Measurements from ENCODE around the gene PGAM1. TPM values are rescaled to one million over a fixed set of nuclear protein-coding genes. Genes with fewer than 3 reads are reported as not detected.

PGAM1 gene
- total RNA-seq, 2 experiments from 2014 or later: 289 to 467 TPM

- Histone ChIP-seq H3K4me1 (ENCODE audit: insufficient read depth, low read length, poor library complexity, severe bottlenecking) (no peaks in the 10 kb centered on the region), H3K79me2 (ENCODE audit: insufficient read depth, low read depth, low read length) (no peaks in the 10 kb centered on the region), H3K9me3 (ENCODE audit: low read length) (no peaks in the 10 kb centered on the region), H4K20me1 (ENCODE audit: insufficient read depth, low read length) (no peaks in the 10 kb centered on the region), H3K4me3 (ENCODE audit: low read depth, low read length, poor library complexity, severe bottlenecking) (no peak overlapping the region), H2AFZ (ENCODE audit: low read length) (no peak overlapping the region), H3K36me3 (ENCODE audit: insufficient read depth, low read length) (peaks cover 87% of the 10 kb centered on the region), H3K27ac (ENCODE audit: low read depth, low read length, poor library complexity, severe bottlenecking) (no peak overlapping the region), H3K9me2 (ENCODE audit: insufficient read depth, low read length) (no peaks in the 10 kb centered on the region), H3K4me2 (ENCODE audit: low read length) (no peak overlapping the region)
- BruUV-seq (replicated peaks): TSS peak; percentile 35
- POLR2A ChIA-PET: no interaction called here
- CTCF ChIA-PET (ENCODE audit: unreplicated experiment): interaction anchor here (0.6 kb wide), 3 partner anchors 9 to 100 kb away, joined by 3 to 6 read pairs (median 5); no protein-coding TSS in a partner anchor
- intact Hi-C loops (cut with micrococcal nuclease; ENCODE audit: unreplicated experiment): no loop called here
- no peak for DNase-seq (ENCODE audit: low spot score)
- TF ChIP-seq EZH2phosphoT487 (IDR thresholded peaks at IDR 0.05; ENCODE audit: borderline replicate concordance, low read depth, low read length) (no peak), CTCF (conservative IDR thresholded peaks at IDR 0.05; ENCODE audit: low read length) (no peak)
Measured at GRCh38 chr10:97385565-97385964, 40.4 kb upstream of the PGAM1 start.

DNA sequence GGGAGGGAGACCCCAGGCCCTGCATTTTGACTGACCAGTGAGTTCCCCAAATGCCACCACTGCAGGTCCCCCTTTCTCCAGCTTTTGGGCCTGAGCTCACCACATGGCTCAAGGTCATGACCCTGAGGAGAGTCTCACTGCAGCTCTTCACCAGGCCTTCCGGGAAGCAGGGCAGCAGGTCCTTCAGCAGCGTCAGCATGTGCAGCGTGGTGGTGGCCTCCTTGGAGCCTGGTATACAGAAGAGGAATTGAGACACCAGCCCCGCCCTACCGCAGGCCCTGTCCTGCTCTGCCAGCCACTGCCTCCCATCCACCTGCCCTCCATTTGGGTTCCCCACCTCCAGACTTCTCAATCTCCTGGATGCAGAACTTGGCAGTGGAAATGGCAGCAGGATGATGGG is 37.8 kb upstream of the PGAM1 start:
- Histone ChIP-seq H3K4me2 (ENCODE audit: low read length) (no peak overlapping the region), H3K9me3 (ENCODE audit: low read length) (no peaks in the 10 kb centered on the region), H3K36me3 (ENCODE audit: insufficient read depth, low read length) (peaks cover 78% of the 10 kb centered on the region), H2AFZ (ENCODE audit: low read length) (no peak overlapping the region), H3K27ac (ENCODE audit: low read depth, low read length, poor library complexity, severe bottlenecking) (no peak overlapping the region), H3K4me3 (ENCODE audit: low read depth, low read length, poor library complexity, severe bottlenecking) (no peak overlapping the region), H3K9me2 (ENCODE audit: insufficient read depth, low read length) (no peaks in the 10 kb centered on the region), H3K4me1 (ENCODE audit: insufficient read depth, low read length, poor library complexity, severe bottlenecking) (no peaks in the 10 kb centered on the region), H3K79me2 (ENCODE audit: insufficient read depth, low read depth, low read length) (no peaks in the 10 kb centered on the region), H4K20me1 (ENCODE audit: insufficient read depth, low read length) (no peaks in the 10 kb centered on the region)
- CTCF ChIA-PET (ENCODE audit: unreplicated experiment): no interaction called here
- no peak for TF ChIP-seq CTCF (conservative IDR thresholded peaks at IDR 0.05; ENCODE audit: low read length)
- TF ChIP-seq EZH2phosphoT487 (IDR thresholded peaks at IDR 0.05; ENCODE audit: borderline replicate concordance, low read depth, low read length): no peak
- POLR2A ChIA-PET: interaction anchor here (1.2 kb wide), 1 partner anchor 46 kb away, joined by 4 read pairs; no protein-coding TSS in a partner anchor
- no TSS peak for BruUV-seq (replicated peaks)
- no peak for DNase-seq (ENCODE audit: low spot score)
- intact Hi-C loops (cut with micrococcal nuclease; ENCODE audit: unreplicated experiment): no loop called here

GRCh38 chr10:97390091-97390490 is 35.9 kb upstream of the PGAM1 start:
- Histone ChIP-seq H4K20me1 (ENCODE audit: insufficient read depth, low read length) (no peaks in the 10 kb centered on the region), H2AFZ (ENCODE audit: low read length) (no peak overlapping the region), H3K9me2 (ENCODE audit: insufficient read depth, low read length) (no peaks in the 10 kb centered on the region), H3K4me2 (ENCODE audit: low read length) (no peak overlapping the region), H3K36me3 (ENCODE audit: insufficient read depth, low read length) (peaks cover 77% of the 10 kb centered on the region), H3K4me3 (ENCODE audit: low read depth, low read length, poor library complexity, severe bottlenecking) (no peak overlapping the region), H3K4me1 (ENCODE audit: insufficient read depth, low read length, poor library complexity, severe bottlenecking) (no peaks in the 10 kb centered on the region), H3K79me2 (ENCODE audit: insufficient read depth, low read depth, low read length) (no peaks in the 10 kb centered on the region), H3K27ac (ENCODE audit: low read depth, low read length, poor library complexity, severe bottlenecking) (no peak overlapping the region), H3K9me3 (ENCODE audit: low read length) (no peaks in the 10 kb centered on the region)
- intact Hi-C loops (cut with micrococcal nuclease; ENCODE audit: unreplicated experiment): no loop called here
- no peak for DNase-seq (ENCODE audit: low spot score)
- POLR2A ChIA-PET: interaction anchor here (0.6 kb wide), 1 partner anchor 41 kb away, joined by 3 read pairs; no protein-coding TSS in a partner anchor
- TF ChIP-seq EZH2phosphoT487 (IDR thresholded peaks at IDR 0.05; ENCODE audit: borderline replicate concordance, low read depth, low read length): no peak
- no peak for TF ChIP-seq CTCF (conservative IDR thresholded peaks at IDR 0.05; ENCODE audit: low read length)
- no TSS peak for BruUV-seq (replicated peaks)
- CTCF ChIA-PET (ENCODE audit: unreplicated experiment): no interaction called here

All from OCI-LY7 (cell line).